GM18873 (cell line): ENCODE results near the gene RCHY1.
"Not testable (repeated sequence)": the region's sequence is repeated elsewhere in the genome, so short reads cannot be mapped to it uniquely, and the experiment has no call there.

Experiments used
- ATAC-seq: cut with Tn5 transposase; IDR thresholded peaks from one replicate; pipeline ENCODE4 v1.9.1; 2021; ENCODE audit warnings: mild to moderate bottlenecking, moderate library complexity, moderate number of reproducible peaks; ENCODE audit not compliant: unreplicated experiment, low FRiP score

The RCHY1 gene

GRCh38 chr4:75519452-75519851, 5.2 kb upstream of the RCHY1 start:
- not testable (repeated sequence) for ATAC-seq

DNA sequence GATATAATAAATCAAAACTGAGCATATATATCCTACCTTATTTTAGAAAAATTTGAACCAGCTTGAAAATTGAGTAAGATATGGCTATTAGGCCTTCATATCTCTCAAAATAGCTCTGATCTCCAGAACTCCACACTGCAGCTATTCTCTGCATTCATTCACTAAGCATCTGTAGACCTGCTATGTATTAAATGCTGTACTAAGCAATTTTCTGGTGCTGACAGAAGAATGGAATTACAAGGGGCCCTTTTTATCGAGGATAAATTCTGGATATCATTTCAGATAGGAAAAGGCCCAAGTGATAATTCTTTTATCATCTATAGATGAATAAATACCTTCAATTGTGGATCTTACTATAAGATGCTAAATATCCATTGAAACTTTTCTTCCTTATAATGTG, 1.9 kb upstream of the RCHY1 start:
- ATAC-seq: no peak

- ATAC-seq: peak; percentile 5
Measured at GRCh38 chr4:75514949-75515612, 878 bp upstream of the RCHY1 start.

- ATAC-seq: no peak
Measured at GRCh38 chr4:75513526-75514130, 575 bp downstream of the RCHY1 start.

DNA sequence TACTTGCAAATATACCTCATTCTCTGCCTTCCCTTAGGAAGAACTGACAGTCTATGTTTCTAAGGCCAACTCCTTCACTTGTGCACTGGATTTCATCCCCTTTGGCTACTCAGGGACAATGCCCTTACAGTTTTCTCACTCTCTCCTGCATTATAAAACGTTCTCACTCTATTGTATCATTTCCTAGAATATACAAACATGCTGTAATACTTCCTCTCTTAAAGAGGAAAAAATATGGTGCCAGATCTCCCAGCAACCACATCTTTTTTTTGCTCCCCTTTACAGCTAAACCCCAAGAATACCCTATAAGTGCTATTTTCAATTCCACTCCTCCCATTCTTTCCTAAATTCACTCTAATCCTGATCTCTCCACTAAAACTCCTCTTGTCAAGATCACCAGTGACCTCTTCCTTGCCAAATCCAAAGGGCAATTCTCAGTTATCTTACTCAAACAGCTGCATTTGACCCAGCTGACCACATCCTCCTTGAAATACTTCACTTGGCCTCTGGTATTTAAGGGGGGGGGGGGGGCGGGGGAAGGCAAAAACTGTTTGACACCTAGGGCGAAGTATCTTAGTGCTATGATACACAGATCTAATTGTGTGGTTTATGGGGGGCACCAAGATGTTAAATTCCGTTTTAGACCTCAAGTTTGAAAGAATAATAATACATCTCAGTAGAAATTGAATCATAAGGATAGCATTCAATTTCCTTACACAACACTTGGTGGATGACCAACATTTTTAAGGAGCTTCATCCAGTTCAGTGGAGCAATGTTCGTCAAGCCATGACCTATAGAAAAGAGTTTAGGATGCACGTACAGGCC, 1.6 kb downstream of the RCHY1 start:
- ATAC-seq: no peak

- ATAC-seq: no peak
Measured at GRCh38 chr4:75511841-75512240, 2.4 kb downstream of the RCHY1 start.

DNA sequence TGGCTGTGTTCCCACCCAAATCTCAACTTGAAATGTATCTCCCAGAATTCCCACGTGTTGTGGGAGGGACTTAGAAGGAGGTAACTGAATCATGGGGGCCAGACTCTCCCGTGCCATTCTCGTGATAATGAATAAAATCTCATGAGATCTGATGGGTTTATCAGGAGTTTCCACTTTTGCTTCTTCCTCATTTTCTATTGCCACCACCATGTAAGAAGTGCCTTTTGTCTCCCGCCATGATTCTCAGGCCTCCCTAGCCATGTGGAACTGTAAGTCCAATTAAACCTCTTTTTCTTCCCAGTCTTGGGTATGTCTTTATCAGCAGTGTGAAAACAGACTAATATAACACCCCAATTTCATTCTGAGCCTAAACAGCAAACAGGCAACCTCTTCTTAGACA, 4.6 kb downstream of the RCHY1 start:
- not testable (repeated sequence) for ATAC-seq

- ATAC-seq: no peak
Measured at GRCh38 chr4:75505630-75506029, 8.6 kb downstream of the RCHY1 start.

DNA sequence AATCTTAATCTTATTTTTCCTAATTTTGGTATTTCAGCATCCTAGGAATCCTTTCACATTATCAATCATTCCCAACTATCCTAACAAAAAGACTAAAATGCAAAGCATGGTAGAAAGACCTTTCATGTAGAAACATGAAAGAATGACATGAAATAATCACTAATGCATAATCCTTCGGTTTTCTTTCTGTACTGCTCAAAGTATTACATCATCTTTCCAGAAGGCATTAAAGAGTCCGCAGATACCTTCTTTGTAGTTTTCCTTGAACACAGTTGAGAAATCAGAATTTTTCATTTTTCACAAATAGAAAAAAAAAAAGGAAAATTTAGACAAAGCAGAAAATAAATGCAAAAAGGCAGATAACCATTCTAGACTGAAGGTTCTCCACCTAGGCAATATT, 11.5 kb downstream of the RCHY1 start:
- ATAC-seq: no peak

GRCh38 chr4:75499900-75500299, 14.3 kb downstream of the RCHY1 start:
- ATAC-seq: no peak

DNA sequence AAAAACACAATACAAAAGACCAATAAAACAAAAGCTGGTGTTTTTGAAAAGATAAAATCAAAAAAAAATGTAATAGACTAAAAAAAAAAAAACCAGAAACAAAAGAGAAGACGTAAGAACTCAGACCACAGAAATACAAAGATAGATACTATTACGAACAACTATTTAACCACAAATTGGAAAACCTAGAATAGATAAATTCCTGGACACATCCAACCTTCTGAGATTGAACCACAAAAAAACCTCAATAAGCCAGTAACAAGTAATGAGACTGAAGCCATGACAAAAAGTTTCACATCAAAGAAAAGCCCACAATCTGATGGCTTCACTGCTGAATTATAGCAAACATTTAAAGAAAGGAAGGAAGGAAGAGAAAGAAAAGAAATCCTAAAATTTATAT, 16.2 kb downstream of the RCHY1 start:
- ATAC-seq: no peak

GRCh38 chr4:75497133-75497532, 17.1 kb downstream of the RCHY1 start:
- ATAC-seq: no peak

DNA sequence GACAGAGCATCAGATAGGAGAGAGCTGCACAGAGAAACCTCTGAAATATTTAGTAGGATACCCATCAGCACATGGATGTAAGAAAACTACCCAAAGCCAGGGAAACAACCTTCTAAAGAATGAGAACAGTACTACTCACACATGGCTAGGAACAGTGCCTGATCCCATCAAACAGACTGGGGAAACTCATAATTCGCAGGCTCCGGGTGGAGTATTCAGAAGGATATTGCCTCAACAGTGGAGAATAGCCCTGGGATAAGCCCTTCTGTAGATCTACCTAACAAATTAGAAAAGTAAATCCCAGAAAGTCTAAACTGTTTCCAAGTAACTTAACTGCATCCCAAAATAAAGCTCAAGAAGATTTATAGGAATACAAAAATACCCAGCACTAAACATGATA, 17.8 kb downstream of the RCHY1 start:
- no peak for ATAC-seq

GRCh38 chr4:75495476-75495875, 18.7 kb downstream of the RCHY1 start:
- ATAC-seq: no peak

GRCh38 chr4:75494563-75494962, 19.6 kb downstream of the RCHY1 start:
- no peak for ATAC-seq

DNA sequence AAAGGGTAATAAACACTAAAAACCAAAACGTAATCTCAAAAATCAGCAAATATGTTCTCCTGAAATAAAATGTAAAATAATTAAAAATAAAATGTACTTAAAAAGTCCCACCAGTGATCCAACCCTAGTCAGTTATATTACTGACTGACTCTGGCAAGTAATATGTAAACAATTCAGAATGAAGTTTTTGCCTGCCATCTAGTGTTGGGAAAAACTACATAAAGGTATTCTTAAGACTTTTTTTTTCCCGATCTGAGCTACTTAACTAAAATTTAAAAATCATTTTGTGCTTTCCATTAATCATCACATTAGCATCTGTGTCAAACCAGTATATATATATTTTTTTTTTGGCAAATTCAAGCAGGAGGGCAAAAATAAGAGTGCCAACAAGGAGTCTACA, 24.0 kb downstream of the RCHY1 start:
- ATAC-seq: no peak

GRCh38 chr4:75484190-75484589, 30.0 kb downstream of the RCHY1 start:
- ATAC-seq: no peak

GRCh38 chr4:75477201-75477600, 37.0 kb downstream of the RCHY1 start:
- ATAC-seq: no peak

DNA sequence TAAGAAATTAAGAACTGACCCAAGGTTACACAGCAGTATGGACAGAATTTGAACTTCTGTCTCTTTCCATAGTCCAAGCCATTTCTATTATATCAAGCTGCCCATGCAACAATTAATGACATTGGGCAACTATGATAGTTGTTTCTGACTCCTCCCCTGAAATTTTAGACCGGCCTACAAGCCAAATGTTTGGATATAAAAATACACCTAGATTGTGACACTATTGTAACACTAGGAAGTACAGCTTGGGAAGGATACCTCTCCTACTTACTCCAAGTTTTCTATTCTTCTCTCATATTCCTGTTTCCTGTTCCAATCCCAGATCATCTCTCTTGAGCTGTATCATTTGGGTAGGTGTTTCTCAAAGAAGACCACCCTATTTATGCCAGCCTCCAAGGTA, 43.5 kb downstream of the RCHY1 start:
- ATAC-seq: no peak

- no peak for ATAC-seq
Measured at GRCh38 chr4:75469896-75470295, 44.3 kb downstream of the RCHY1 start.

DNA sequence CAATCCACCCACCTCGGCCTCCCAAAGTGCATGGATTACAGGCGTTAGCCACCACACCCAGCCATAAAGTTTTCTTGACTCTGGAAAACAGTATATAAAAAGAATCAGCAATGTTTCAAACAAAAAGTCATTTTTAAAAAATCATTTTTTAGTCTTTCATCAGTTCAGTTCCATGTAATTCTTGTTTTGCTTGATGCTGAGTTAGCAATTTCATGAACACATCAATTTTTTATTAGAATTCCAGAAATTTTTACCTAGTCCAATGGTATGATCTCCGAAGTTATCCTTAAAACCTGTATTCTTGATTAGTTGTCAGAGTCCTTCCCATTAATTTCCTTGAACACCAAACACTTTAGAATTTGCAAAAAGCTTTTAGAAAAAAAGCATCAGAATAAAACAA, 56.8 kb downstream of the RCHY1 start:
- ATAC-seq: no peak

DNA sequence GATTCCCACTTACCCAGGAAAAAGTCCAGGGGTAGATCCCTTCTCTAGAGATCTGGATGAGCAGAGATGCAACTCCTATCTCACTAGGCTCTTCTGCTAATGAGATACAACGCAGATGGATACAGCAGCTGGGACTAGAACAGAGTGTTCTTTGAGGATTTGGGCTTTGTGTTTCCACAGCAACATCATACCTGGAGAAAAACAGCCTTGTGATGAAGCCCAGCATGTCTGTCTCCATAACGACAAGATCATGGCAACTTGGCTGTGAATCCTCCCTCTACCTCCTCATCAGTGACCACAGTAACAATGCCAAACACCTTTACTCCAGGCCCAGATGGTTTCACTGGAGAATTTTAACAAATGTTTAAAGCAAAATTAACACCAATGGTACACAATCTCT, 80.1 kb downstream of the RCHY1 start:
- no peak for ATAC-seq
